Endodermal cell (in vitro differentiated cells): ENCODE results near the gene RPS14. TPM values are rescaled to one million over a fixed set of nuclear protein-coding genes. Genes with fewer than 3 reads are reported as not detected.

ENCODE experiments used
- DNase-seq: peaks from one replicate; pipeline ENCODE4 v3.0.0-alpha.2; 2017
- H3K27ac ChIP-seq: 2 replicates; pipeline ENCODE4 v1.5.1; 2013; ENCODE audit warnings: mild to moderate bottlenecking, low read depth, low read length, moderate library complexity
- H3K27me3 ChIP-seq: 2 replicates; pipeline ENCODE4 v1.6.1; 2013; ENCODE audit warnings: mild to moderate bottlenecking, low read length, moderate library complexity; ENCODE audit not compliant: insufficient read depth, control insufficient read depth, poor library complexity, severe bottlenecking
- H3K36me3 ChIP-seq: 2 replicates; pipeline ENCODE4 v1.7.0; 2013; ENCODE audit warnings: mild to moderate bottlenecking, low read length, moderate library complexity; ENCODE audit not compliant: control insufficient read depth, insufficient read depth
- H3K4me1 ChIP-seq: one replicate; pipeline ENCODE4 v1.7.0; 2013; ENCODE audit warnings: low read length; ENCODE audit not compliant: control insufficient read depth, insufficient read depth
- H3K4me3 ChIP-seq: 2 replicates; pipeline ENCODE4 v1.5.1; 2013; ENCODE audit warnings: mild to moderate bottlenecking, low read length, moderate library complexity
- H3K9ac ChIP-seq: 2 replicates; pipeline ENCODE4 v1.6.1; 2013; ENCODE audit warnings: mild to moderate bottlenecking, low read length, moderate library complexity; ENCODE audit not compliant: poor library complexity, severe bottlenecking; ENCODE audit errors: extremely low read depth
- H3K9me3 ChIP-seq: 2 replicates; pipeline ENCODE4 v1.6.1; 2013; ENCODE audit warnings: mild to moderate bottlenecking, low read length, moderate library complexity; ENCODE audit not compliant: control insufficient read depth
- H3K27ac Mint-ChIP-seq: 2 replicates; pipeline ENCODE4 v1.8.0; 2020; ENCODE audit warnings: mixed read lengths
- H3K27me3 Mint-ChIP-seq: 2 replicates; pipeline ENCODE4 v1.8.0; 2021; ENCODE audit warnings: mild to moderate bottlenecking, mixed read lengths; ENCODE audit not compliant: insufficient read depth
- H3K36me3 Mint-ChIP-seq: 2 replicates; pipeline ENCODE4 v1.8.0; 2020; ENCODE audit warnings: low read depth, mixed read lengths
- H3K4me1 Mint-ChIP-seq: 2 replicates; pipeline ENCODE4 v1.8.0; 2020; ENCODE audit warnings: mixed read lengths
- H3K4me3 Mint-ChIP-seq: 2 replicates; pipeline ENCODE4 v1.8.0; 2020; ENCODE audit warnings: mild to moderate bottlenecking, moderate library complexity, mixed read lengths
- H3K9me3 Mint-ChIP-seq: 2 replicates; pipeline ENCODE4 v1.8.0; 2020; ENCODE audit warnings: mild to moderate bottlenecking, mixed read lengths
- CTCF ChIP-seq: fragments of 200-600 bp; sonication (generic); conservative IDR thresholded peaks from 2 replicates; pipeline ENCODE4 v1.5.0; 2021; ENCODE audit warnings: antibody characterized with exemption, mild to moderate bottlenecking
- WGBS, 2 experiments: methylation state at CpG; one replicate each; pipeline versions ENCODE4 v1.1.5 to v1.1.7; 2013; ENCODE audit warnings: missing lambda C conversion rate in 2 of 2, mixed read lengths in 1 of 2; ENCODE audit not compliant: insufficient coverage in 1 of 2, insufficient read length in 1 of 2; 5-methylcytosine and 5-hydroxymethylcytosine counted together
- total RNA-seq, 2 donors: library from RNA; stranded (reverse); fragmentation: NEBNext Ultra II Directional in 1 of 2; extraction: Animal tissue kit (Norgen Biotek cat#: 25700) in 1 of 2; gene quantifications; 2 replicates in 1 of 2; 3 replicates in 1 of 2; pipeline ENCODE4 v1.2.1, GENCODE V29; 2021

RPS14 gene
- total RNA-seq, 2 donors from 2014 or later = 2,313 to 2,316 TPM

GRCh38 chr5:150489360-150490295, 40.1 kb upstream of the RPS14 start:
- Histone ChIP-seq H3K27me3 (no peaks in the 10 kb centered on the region), H3K9ac (no peak overlapping the region), H3K4me1 (peaks cover 14% of the 10 kb centered on the region), H3K27ac (no peak overlapping the region), H3K4me3 (no peak overlapping the region), H3K36me3 (peaks cover 6% of the 10 kb centered on the region), H3K9me3 (no peaks in the 10 kb centered on the region)
- peak; percentile 77 for DNase-seq
- peak; percentile 31 for TF ChIP-seq CTCF
- Mint-ChIP-seq H3K9me3 (no peaks in the 10 kb centered on the region), H3K4me3 (no peak overlapping the region), H3K36me3 (peaks cover 11% of the 10 kb centered on the region), H3K4me1 (peaks cover 54% of the 10 kb centered on the region), H3K27me3 (no peaks in the 10 kb centered on the region), H3K27ac (peak overlapping the region; percentile 79)
- WGBS, 2 experiments = 76 to 84% methylated on average over 4 to 9 of the region's 9 CpGs

GRCh38 chr5:150488519-150489359, 39.2 kb upstream of the RPS14 start:
- Histone ChIP-seq H3K9ac (no peak overlapping the region), H3K27ac (no peak overlapping the region), H3K4me3 (no peak overlapping the region), H3K9me3 (no peaks in the 10 kb centered on the region), H3K4me1 (peaks cover 14% of the 10 kb centered on the region), H3K27me3 (no peaks in the 10 kb centered on the region), H3K36me3 (peaks cover 6% of the 10 kb centered on the region)
- Mint-ChIP-seq H3K4me3 (no peak overlapping the region), H3K27me3 (no peaks in the 10 kb centered on the region), H3K36me3 (peaks cover 11% of the 10 kb centered on the region), H3K4me1 (peaks cover 54% of the 10 kb centered on the region), H3K9me3 (no peaks in the 10 kb centered on the region), H3K27ac (peak overlapping the region; percentile 67)
- no peak for TF ChIP-seq CTCF
- 87 to 90% methylated on average over 6 to 11 of the region's 11 CpGs for WGBS, 2 experiments
- DNase-seq = no peak

GRCh38 chr5:150487199-150488061, 37.9 kb upstream of the RPS14 start:
- TF ChIP-seq CTCF = no peak

More at GRCh38 chr5:150487199-150488061, 37.9 kb upstream of the RPS14 start:
- peaks cover 8% of the 10 kb centered on the region for H3K36me3 Mint-ChIP-seq
- peak overlapping the region; percentile 73 for H3K4me3 Mint-ChIP-seq
- Histone ChIP-seq H3K4me1 (peaks cover 14% of the 10 kb centered on the region), H3K27me3 (no peaks in the 10 kb centered on the region), H3K9ac (peak overlapping the region; percentile 83), H3K27ac (peak overlapping the region; percentile 98), H3K9me3 (no peaks in the 10 kb centered on the region), H3K36me3 (peaks cover 6% of the 10 kb centered on the region), H3K4me3 (peak overlapping the region; percentile 84)
- H3K9me3 Mint-ChIP-seq = no peaks in the 10 kb centered on the region
- WGBS, 2 experiments = 80 to 83% methylated on average over 4 to 10 of the region's 10 CpGs
- H3K27me3 Mint-ChIP-seq = no peaks in the 10 kb centered on the region
- H3K27ac Mint-ChIP-seq = peak overlapping the region; percentile 75
- DNase-seq = no peak
- H3K4me1 Mint-ChIP-seq = peaks cover 57% of the 10 kb centered on the region
